Measurements from ENCODE around the gene STAT5A.

Gene STAT5A

DNA sequence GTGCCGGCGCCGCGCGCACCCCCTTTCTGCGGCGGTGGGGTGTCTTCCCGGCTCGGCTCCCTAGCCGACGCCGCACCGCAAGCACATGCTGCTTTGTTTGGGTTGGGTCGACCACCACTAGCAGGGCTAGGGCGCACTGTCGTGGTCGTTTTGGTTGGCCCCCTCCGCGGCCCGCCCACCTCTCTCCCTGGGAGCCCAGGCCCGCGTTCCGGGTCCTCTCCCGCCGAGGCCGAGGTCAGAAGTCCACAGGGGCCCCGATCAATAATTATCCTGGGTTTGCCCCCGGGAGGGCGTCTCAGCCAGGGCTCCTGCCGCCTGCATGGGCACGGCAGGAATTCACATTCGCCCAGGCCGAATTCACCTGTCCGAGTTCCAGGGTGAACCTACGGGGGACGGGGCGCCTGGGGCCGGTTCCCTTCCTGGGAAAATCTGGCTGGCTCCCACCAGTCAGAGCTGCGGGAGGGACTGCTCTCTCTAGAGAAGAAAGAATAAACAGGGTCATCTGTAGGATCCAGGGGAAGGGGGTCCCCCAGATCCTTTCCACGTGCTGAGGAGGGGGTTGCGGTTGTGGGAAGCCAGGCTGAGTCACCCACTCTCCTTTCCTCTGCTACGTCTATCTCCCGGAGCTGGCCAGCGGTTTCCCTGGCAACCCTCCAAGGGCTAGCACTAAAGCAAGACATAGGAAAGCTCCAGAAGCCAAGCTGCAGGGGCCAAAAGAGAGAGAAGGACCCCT, 11.5 kb upstream of the STAT5A start (continued):
- TF ChIP-seq, protein P1, sequence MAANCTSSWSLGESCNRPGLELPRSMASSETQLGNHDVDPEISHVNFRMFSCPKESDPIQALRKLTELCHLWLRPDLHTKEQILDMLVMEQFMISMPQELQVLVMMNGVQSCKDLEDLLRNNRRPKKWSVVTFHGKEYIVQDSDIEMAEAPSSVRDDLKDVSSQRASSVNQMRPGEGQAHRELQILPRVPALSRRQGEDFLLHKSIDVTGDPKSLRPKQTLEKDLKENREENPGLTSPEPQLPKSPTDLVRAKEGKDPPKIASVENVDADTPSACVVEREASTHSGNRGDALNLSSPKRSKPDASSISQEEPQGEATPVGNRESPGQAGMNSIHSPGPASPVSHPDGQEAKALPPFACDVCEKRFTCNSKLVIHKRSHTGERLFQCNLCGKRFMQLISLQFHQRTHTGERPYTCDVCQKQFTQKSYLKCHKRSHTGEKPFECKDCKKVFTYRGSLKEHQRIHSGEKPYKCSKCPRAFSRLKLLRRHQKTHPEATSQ (tag by site-specific recombination; IDR thresholded peaks at IDR 0.05) = 0 out of 2 replicates have a peak, but pooled peaks have one; percentile 19
- TF ChIP-seq ZIC2 (tag by site-specific recombination; IDR thresholded peaks at IDR 0.05) (peak; percentile 99), ZNF658 (tag by site-specific recombination; IDR thresholded peaks at IDR 0.05) (no peak), KLF7 (tag by site-specific recombination; IDR thresholded peaks at IDR 0.05; ENCODE audit: borderline replicate concordance) (no peak), ZNF843 (tag by site-specific recombination; IDR thresholded peaks at IDR 0.05) (no peak), ZNF777 (tag by site-specific recombination; IDR thresholded peaks at IDR 0.05; ENCODE audit: borderline replicate concordance) (peak; percentile 75)

DNA sequence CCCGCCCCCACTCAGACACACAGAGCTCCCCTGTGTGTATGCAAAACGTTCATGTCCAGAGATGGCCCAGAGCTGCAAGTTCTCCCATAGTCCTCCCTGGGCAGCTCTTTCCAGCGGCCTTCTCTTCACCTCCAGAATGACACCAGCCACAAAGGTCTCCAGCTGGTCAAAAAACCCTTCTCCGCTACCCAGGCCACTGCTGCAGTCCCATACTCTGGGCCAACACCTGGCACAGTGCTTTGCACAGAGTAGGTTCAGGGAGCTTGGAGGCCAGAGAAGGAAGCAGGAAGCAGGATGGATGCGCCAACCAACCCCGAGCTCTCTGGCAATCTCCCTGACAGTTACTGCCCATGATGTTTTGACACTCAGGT, 11.0 kb upstream of the STAT5A start:
- Histone ChIP-seq H3K9me3 (ENCODE audit: control insufficient read depth, insufficient read depth, low read depth, low read length) (no peaks in the 10 kb centered on the region), H3K4me1 (ENCODE audit: control insufficient read depth, insufficient read depth, low read length) (peaks cover 27% of the 10 kb centered on the region), H3K36me3 (ENCODE audit: control insufficient read depth in 2 of 2, insufficient read depth in 1 of 2, low read length in 2 of 2) (no peaks in the 10 kb centered on the region), H3K27ac (ENCODE audit: extremely low read depth, low read depth, low read length) (no peak overlapping the region), H3K4me3 (ENCODE audit: low read depth, low read length) (no peak overlapping the region)
- ChIA-PET CTCF (interaction anchor here (0.6 to 1.2 kb wide), 6 partner anchors 10 to 314 kb away, joined by 3 to 5 read pairs (median 3); partner anchors contain the start of gene CAVIN1), POLR2A (interaction anchor here (0.5 to 1.9 kb wide), 8 partner anchors 10 to 260 kb away, joined by 3 to 8 read pairs (median 3); partner anchors contain the start of genes CAVIN1, DNAJC7 and NKIRAS2)
- TF ChIP-seq ZNF777 (tag by site-specific recombination; IDR thresholded peaks at IDR 0.05; ENCODE audit: borderline replicate concordance) = no peak
- TF ChIP-seq, protein P2, sequence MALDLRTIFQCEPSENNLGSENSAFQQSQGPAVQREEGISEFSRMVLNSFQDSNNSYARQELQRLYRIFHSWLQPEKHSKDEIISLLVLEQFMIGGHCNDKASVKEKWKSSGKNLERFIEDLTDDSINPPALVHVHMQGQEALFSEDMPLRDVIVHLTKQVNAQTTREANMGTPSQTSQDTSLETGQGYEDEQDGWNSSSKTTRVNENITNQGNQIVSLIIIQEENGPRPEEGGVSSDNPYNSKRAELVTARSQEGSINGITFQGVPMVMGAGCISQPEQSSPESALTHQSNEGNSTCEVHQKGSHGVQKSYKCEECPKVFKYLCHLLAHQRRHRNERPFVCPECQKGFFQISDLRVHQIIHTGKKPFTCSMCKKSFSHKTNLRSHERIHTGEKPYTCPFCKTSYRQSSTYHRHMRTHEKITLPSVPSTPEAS (tag by site-specific recombination; IDR thresholded peaks at IDR 0.05) = no peak
- TF ChIP-seq TCF7L2 (IDR thresholded peaks at IDR 0.05; ENCODE audit: borderline replicate concordance, low read depth, low read length) = no peak
- TF ChIP-seq, protein P3, sequence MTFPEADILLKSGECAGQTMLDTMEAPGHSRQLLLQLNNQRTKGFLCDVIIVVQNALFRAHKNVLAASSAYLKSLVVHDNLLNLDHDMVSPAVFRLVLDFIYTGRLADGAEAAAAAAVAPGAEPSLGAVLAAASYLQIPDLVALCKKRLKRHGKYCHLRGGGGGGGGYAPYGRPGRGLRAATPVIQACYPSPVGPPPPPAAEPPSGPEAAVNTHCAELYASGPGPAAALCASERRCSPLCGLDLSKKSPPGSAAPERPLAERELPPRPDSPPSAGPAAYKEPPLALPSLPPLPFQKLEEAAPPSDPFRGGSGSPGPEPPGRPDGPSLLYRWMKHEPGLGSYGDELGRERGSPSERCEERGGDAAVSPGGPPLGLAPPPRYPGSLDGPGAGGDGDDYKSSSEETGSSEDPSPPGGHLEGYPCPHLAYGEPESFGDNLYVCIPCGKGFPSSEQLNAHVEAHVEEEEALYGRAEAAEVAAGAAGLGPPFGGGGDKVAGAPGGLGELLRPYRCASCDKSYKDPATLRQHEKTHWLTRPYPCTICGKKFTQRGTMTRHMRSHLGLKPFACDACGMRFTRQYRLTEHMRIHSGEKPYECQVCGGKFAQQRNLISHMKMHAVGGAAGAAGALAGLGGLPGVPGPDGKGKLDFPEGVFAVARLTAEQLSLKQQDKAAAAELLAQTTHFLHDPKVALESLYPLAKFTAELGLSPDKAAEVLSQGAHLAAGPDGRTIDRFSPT (tag by site-specific recombination; IDR thresholded peaks at IDR 0.05) = no peak
- TF ChIP-seq ZNF23 (tag by site-specific recombination; IDR thresholded peaks at IDR 0.05; ENCODE audit: borderline replicate concordance) = no peak
- no peak for TF ChIP-seq ZBTB48 (tag by site-specific recombination; IDR thresholded peaks at IDR 0.05)
- TF ChIP-seq, protein P4, sequence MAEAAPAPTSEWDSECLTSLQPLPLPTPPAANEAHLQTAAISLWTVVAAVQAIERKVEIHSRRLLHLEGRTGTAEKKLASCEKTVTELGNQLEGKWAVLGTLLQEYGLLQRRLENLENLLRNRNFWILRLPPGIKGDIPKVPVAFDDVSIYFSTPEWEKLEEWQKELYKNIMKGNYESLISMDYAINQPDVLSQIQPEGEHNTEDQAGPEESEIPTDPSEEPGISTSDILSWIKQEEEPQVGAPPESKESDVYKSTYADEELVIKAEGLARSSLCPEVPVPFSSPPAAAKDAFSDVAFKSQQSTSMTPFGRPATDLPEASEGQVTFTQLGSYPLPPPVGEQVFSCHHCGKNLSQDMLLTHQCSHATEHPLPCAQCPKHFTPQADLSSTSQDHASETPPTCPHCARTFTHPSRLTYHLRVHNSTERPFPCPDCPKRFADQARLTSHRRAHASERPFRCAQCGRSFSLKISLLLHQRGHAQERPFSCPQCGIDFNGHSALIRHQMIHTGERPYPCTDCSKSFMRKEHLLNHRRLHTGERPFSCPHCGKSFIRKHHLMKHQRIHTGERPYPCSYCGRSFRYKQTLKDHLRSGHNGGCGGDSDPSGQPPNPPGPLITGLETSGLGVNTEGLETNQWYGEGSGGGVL (tag by site-specific recombination; IDR thresholded peaks at IDR 0.05) = no peak; the same call in 1 of the 2 replicates
- TF ChIP-seq ZBTB17 (tag by site-specific recombination; IDR thresholded peaks at IDR 0.05) = no peak
- no peak for TF ChIP-seq ZNF707 (tag by site-specific recombination; IDR thresholded peaks at IDR 0.05)
- TF ChIP-seq, protein P5, sequence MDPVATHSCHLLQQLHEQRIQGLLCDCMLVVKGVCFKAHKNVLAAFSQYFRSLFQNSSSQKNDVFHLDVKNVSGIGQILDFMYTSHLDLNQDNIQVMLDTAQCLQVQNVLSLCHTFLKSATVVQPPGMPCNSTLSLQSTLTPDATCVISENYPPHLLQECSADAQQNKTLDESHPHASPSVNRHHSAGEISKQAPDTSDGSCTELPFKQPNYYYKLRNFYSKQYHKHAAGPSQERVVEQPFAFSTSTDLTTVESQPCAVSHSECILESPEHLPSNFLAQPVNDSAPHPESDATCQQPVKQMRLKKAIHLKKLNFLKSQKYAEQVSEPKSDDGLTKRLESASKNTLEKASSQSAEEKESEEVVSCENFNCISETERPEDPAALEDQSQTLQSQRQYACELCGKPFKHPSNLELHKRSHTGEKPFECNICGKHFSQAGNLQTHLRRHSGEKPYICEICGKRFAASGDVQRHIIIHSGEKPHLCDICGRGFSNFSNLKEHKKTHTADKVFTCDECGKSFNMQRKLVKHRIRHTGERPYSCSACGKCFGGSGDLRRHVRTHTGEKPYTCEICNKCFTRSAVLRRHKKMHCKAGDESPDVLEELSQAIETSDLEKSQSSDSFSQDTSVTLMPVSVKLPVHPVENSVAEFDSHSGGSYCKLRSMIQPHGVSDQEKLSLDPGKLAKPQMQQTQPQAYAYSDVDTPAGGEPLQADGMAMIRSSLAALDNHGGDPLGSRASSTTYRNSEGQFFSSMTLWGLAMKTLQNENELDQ (tag by site-specific recombination; IDR thresholded peaks at IDR 0.05; ENCODE audit: low read depth) = no peak
- no peak for TF ChIP-seq ZNF658 (tag by site-specific recombination; IDR thresholded peaks at IDR 0.05)
- no peak for TF ChIP-seq ZNF48 (tag by site-specific recombination; IDR thresholded peaks at IDR 0.05)
- no peak for TF ChIP-seq ZNF76 (tag by site-specific recombination; IDR thresholded peaks at IDR 0.05; ENCODE audit: borderline replicate concordance, low read depth)
- no peak for TF ChIP-seq ZNF501 (tag by site-specific recombination; IDR thresholded peaks at IDR 0.05)
- TF ChIP-seq ZBTB21 (tag by site-specific recombination; IDR thresholded peaks at IDR 0.05) = no peak
- no peak for TF ChIP-seq ZNF701 (tag by site-specific recombination; IDR thresholded peaks at IDR 0.05)
- no peak for TF ChIP-seq ZEB2 (tag by site-specific recombination; IDR thresholded peaks at IDR 0.05)
